Muscle layer of colon (tissue), 2 donors: ENCODE results near the gene PHPT1.
A peak's percentile ranks its signal among the peaks of the same experiment; 100 is the strongest.
"Not testable (repeated sequence)": the region's sequence is repeated elsewhere in the genome, so short reads cannot be mapped to it uniquely, and the experiment has no call there.

Experiments
- H3K27ac ChIP-seq: one replicate; pipeline ENCODE4 v1.7.0; 2013; ENCODE audit warnings: low read depth, mild to moderate bottlenecking, low read length, moderate library complexity
- H3K27me3 ChIP-seq, 2 donors: one replicate each; pipeline ENCODE4 v1.7.0; 2013; ENCODE audit warnings: low read length in 2 of 2, mild to moderate bottlenecking in 2 of 2; ENCODE audit not compliant: insufficient read depth in 2 of 2, control insufficient read depth in 1 of 2
- H3K36me3 ChIP-seq: one replicate; pipeline ENCODE4 v1.7.0; 2013; ENCODE audit warnings: mild to moderate bottlenecking, low read length; ENCODE audit not compliant: insufficient read depth
- H3K4me1 ChIP-seq: one replicate; pipeline ENCODE4 v1.7.0; 2013; ENCODE audit warnings: mild to moderate bottlenecking, low read length; ENCODE audit not compliant: insufficient read depth
- H3K4me3 ChIP-seq, 2 donors: one replicate each; pipeline ENCODE4 v1.7.0; 2013; ENCODE audit warnings: low read length in 2 of 2, low read depth in 1 of 2, mild to moderate bottlenecking in 1 of 2, moderate library complexity in 1 of 2
- H3K9ac ChIP-seq: one replicate; pipeline ENCODE4 v1.7.0; 2013; ENCODE audit warnings: low read length
- H3K9me3 ChIP-seq: one replicate; pipeline ENCODE4 v1.7.0; 2013; ENCODE audit warnings: mild to moderate bottlenecking, low read length
- donor health status: abdominal sarcoma.
- donor health status: Adenocarcinoma of cecum.

The PHPT1 gene

GRCh38 chr9:136880651-136881050, 31.4 kb downstream of the PHPT1 start:
- no peaks in the 10 kb centered on the region for H3K27me3 ChIP-seq
- no peaks in the 10 kb centered on the region for H3K36me3 ChIP-seq
- no peak overlapping the region for H3K4me3 ChIP-seq
- peaks cover 8% of the 10 kb centered on the region for H3K4me1 ChIP-seq
- no peaks in the 10 kb centered on the region for H3K9me3 ChIP-seq
- no peak overlapping the region for H3K27ac ChIP-seq
- no peak overlapping the region for H3K9ac ChIP-seq

- Histone ChIP-seq H3K4me3 (no peak overlapping the region), H3K27ac (peak overlapping the region; percentile 44)
Measured at GRCh38 chr9:136881691-136882108, 32.5 kb downstream of the PHPT1 start.

GRCh38 chr9:136882109-136882946, 33.1 kb downstream of the PHPT1 start:
- Histone ChIP-seq H3K9ac (no peak overlapping the region), H3K36me3 (no peaks in the 10 kb centered on the region), H3K27ac (peak overlapping the region; percentile 44), H3K4me3 (no peak overlapping the region), H3K27me3 (no peaks in the 10 kb centered on the region), H3K4me1 (peaks cover 10% of the 10 kb centered on the region), H3K9me3 (no peaks in the 10 kb centered on the region)

More at GRCh38 chr9:136881691-136882108, 32.5 kb downstream of the PHPT1 start:
- Histone ChIP-seq H3K27me3 (no peaks in the 10 kb centered on the region), H3K9me3 (no peaks in the 10 kb centered on the region), H3K36me3 (no peaks in the 10 kb centered on the region), H3K9ac (no peak overlapping the region), H3K4me1 (peaks cover 8% of the 10 kb centered on the region)

GRCh38 chr9:136882947-136883283, 33.7 kb downstream of the PHPT1 start:
- H3K4me1 ChIP-seq = peaks cover 13% of the 10 kb centered on the region
- not testable (repeated sequence) for H3K4me3 ChIP-seq, H3K27ac ChIP-seq, H3K27me3 ChIP-seq, H3K9me3 ChIP-seq, H3K9ac ChIP-seq, H3K36me3 ChIP-seq

- H3K9me3 ChIP-seq, H3K27ac ChIP-seq, H3K27me3 ChIP-seq, H3K4me3 ChIP-seq, H3K36me3 ChIP-seq, H3K9ac ChIP-seq: not testable (repeated sequence)
- H3K4me1 ChIP-seq = peaks cover 13% of the 10 kb centered on the region
Measured at GRCh38 chr9:136883670-136884069, 34.5 kb downstream of the PHPT1 start.

- H3K27ac ChIP-seq = peak within 1 kb of the TSS; percentile 70
- no peaks in the 10 kb centered on the region for H3K9me3 ChIP-seq
- H3K36me3 ChIP-seq = no peaks in the 10 kb centered on the region
- no peaks in the 10 kb centered on the region for H3K27me3 ChIP-seq
- peak within 1 kb of the TSS; percentile 66 to 71 for H3K4me3 ChIP-seq
- H3K4me1 ChIP-seq = peaks cover 13% of the 10 kb centered on the region
- peak within 1 kb of the TSS; percentile 44 for H3K9ac ChIP-seq
Measured at GRCh38 chr9:136885950-136886578, 36.9 kb downstream of the PHPT1 start, which contains the start of gene TRAF2. TRAF2 (plus strand) TSS chr9:136886516; CDS start chr9:136898741, 12,225 bp downstream.

- Histone ChIP-seq H3K27me3 (no peaks in the 10 kb centered on the region), H3K36me3 (no peaks in the 10 kb centered on the region)
Measured at GRCh38 chr9:136886610-136887597, 37.7 kb downstream of the PHPT1 start.

GRCh38 chr9:136888454-136888853, 39.2 kb downstream of the PHPT1 start:
- H3K27ac ChIP-seq = no peak overlapping the region
- H3K4me1 ChIP-seq = peaks cover 5% of the 10 kb centered on the region
- H3K4me3 ChIP-seq = no peak overlapping the region
- H3K27me3 ChIP-seq = no peaks in the 10 kb centered on the region
- no peak overlapping the region for H3K9ac ChIP-seq
- peaks cover 6% of the 10 kb centered on the region for H3K36me3 ChIP-seq
- no peaks in the 10 kb centered on the region for H3K9me3 ChIP-seq

More at GRCh38 chr9:136886610-136887597, 37.7 kb downstream of the PHPT1 start:
- H3K4me3 ChIP-seq = peak overlapping the region; percentile 66 to 68
- H3K9me3 ChIP-seq = no peaks in the 10 kb centered on the region
- peaks cover 8% of the 10 kb centered on the region for H3K4me1 ChIP-seq
- H3K9ac ChIP-seq = peak overlapping the region; percentile 44
- peak overlapping the region; percentile 70 for H3K27ac ChIP-seq

- H3K4me3 ChIP-seq = no peak overlapping the region
- peaks cover 5% of the 10 kb centered on the region for H3K4me1 ChIP-seq
- H3K27me3 ChIP-seq = no peaks in the 10 kb centered on the region
- H3K36me3 ChIP-seq = peaks cover 6% of the 10 kb centered on the region
- H3K9me3 ChIP-seq = no peaks in the 10 kb centered on the region
- no peak overlapping the region for H3K27ac ChIP-seq
- H3K9ac ChIP-seq = no peak overlapping the region
Measured at GRCh38 chr9:136889858-136890257, 40.6 kb downstream of the PHPT1 start.

GRCh38 chr9:136890661-136891060, 41.5 kb downstream of the PHPT1 start:
- Histone ChIP-seq H3K4me3 (no peak overlapping the region), H3K4me1 (peaks cover 5% of the 10 kb centered on the region), H3K27ac (no peak overlapping the region), H3K9ac (no peak overlapping the region), H3K9me3 (no peaks in the 10 kb centered on the region), H3K36me3 (peaks cover 6% of the 10 kb centered on the region), H3K27me3 (no peaks in the 10 kb centered on the region)

- Histone ChIP-seq H3K36me3 (peaks cover 15% of the 10 kb centered on the region), H3K9ac (no peak overlapping the region), H3K4me3 (no peak overlapping the region), H3K27me3 (no peaks in the 10 kb centered on the region), H3K4me1 (no peaks in the 10 kb centered on the region), H3K9me3 (no peaks in the 10 kb centered on the region), H3K27ac (no peak overlapping the region)
Measured at GRCh38 chr9:136896027-136896426, 46.8 kb downstream of the PHPT1 start.
